B cell (primary cell): ENCODE results near the gene DCAF8L2. TPM values are rescaled to one million over a fixed set of nuclear protein-coding genes. Genes with fewer than 3 reads are reported as not detected.

ENCODE experiments used
- ATAC-seq: fragments of 200-7000 bp; cut with Tn5 transposase; one replicate; pipeline ENCODE4 v1.10.0; 2021; ENCODE audit warnings: low read depth, mild to moderate bottlenecking, moderate number of reproducible peaks, moderate library complexity
- CTCF ChIA-PET: fragments of 350-600 bp; sonication (Branson Sonifier 250); formaldehyde crosslinking; loops from one replicate; lab custom pipeline; 2021; ENCODE audit warnings: antibody characterized with exemption, inconsistent platforms; lab: Charles Lee
- POLR2A ChIA-PET: fragments of 350-600 bp; sonication (Branson Sonifier 250); formaldehyde crosslinking; loops from one replicate; lab custom pipeline; 2021; ENCODE audit warnings: antibody characterized with exemption; lab: Charles Lee
- DNase-seq: peaks from one replicate; pipeline ENCODE4 v3.0.0; 2013
- H2AFZ ChIP-seq: 2 replicates; pipeline ENCODE4 v1.6.1; 2012; ENCODE audit warnings: mild to moderate bottlenecking, low read depth, low read length; ENCODE audit not compliant: insufficient read depth, poor library complexity, severe bottlenecking
- H3K27ac ChIP-seq, 2 donors: 1 replicate in 1 of 2; 2 replicates in 1 of 2; pipeline ENCODE4 v1.5.1; 2012 to 2013; ENCODE audit warnings: low read length in 2 of 2, mild to moderate bottlenecking in 2 of 2, moderate library complexity in 1 of 2
- H3K27me3 ChIP-seq, 4 experiments: fragments of 200-600 bp in 1 of 4; sonication (generic) in 1 of 4; replicated peaks in 1 of 4; 1 replicate in 2 of 4; 2 replicates in 2 of 4; pipeline versions ENCODE4 v1.6.1 to v1.7.0; 2013 to 2016; ENCODE audit warnings: low read length in 3 of 4, mild to moderate bottlenecking in 2 of 4, mixed read lengths in 1 of 4, moderate library complexity in 1 of 4; ENCODE audit not compliant: insufficient read depth in 4 of 4, control insufficient read depth in 3 of 4; ENCODE audit errors: control extremely low read depth in 1 of 4
- H3K36me3 ChIP-seq, 2 experiments: replicated peaks in 1 of 2; 1 replicate in 1 of 2; 2 replicates in 1 of 2; pipeline versions ENCODE4 v1.6.1 to v1.7.1; 2013; ENCODE audit warnings: low read length in 1 of 2; ENCODE audit not compliant: insufficient read depth in 2 of 2, control insufficient read depth in 1 of 2; ENCODE audit errors: control extremely low read depth in 1 of 2, extremely low read depth in 1 of 2
- H3K4me1 ChIP-seq, 2 donors: fragments of 200-600 bp in 1 of 2; sonication (generic) in 1 of 2; 1 replicate in 1 of 2; 2 replicates in 1 of 2; pipeline versions ENCODE4 v1.5.1 to v1.6.1; 2013 to 2017; ENCODE audit warnings: low read length in 2 of 2; ENCODE audit not compliant: control insufficient read depth in 2 of 2, insufficient read depth in 2 of 2
- H3K4me2 ChIP-seq: replicated peaks from 2 replicates; pipeline ENCODE3; 2012; ENCODE audit warnings: mild to moderate bottlenecking, low read depth, low read length; ENCODE audit not compliant: poor library complexity, severe bottlenecking
- H3K4me3 ChIP-seq, 5 experiments: fragments of 200-600 bp in 1 of 5; sonication (generic) in 1 of 5; 1 replicate in 3 of 5; 2 replicates in 2 of 5; pipeline versions ENCODE4 v1.5.1 to v1.7.0; 2011 to 2016; ENCODE audit warnings: low read length in 4 of 5, mild to moderate bottlenecking in 4 of 5, low read depth in 2 of 5, control low read depth in 1 of 5, moderate library complexity in 1 of 5; ENCODE audit not compliant: insufficient read depth in 1 of 5; ENCODE audit errors: control extremely low read depth in 1 of 5, extremely low read depth in 1 of 5
- H3K79me2 ChIP-seq: fragments of 200-600 bp; sonication (generic); one replicate; pipeline ENCODE4 v1.6.0; 2016; ENCODE audit warnings: low read length; ENCODE audit not compliant: control insufficient read depth, insufficient read depth
- H3K9ac ChIP-seq: fragments of 200-600 bp; sonication (generic); 2 replicates; pipeline ENCODE4 v1.6.1; 2017; ENCODE audit warnings: mild to moderate bottlenecking, low read length, moderate library complexity
- H3K9me3 ChIP-seq, 3 donors: one replicate each; pipeline versions ENCODE4 v1.6.1 to v1.7.1; 2013; ENCODE audit warnings: low read length in 2 of 3; ENCODE audit not compliant: control insufficient read depth in 2 of 3, insufficient read depth in 1 of 3; ENCODE audit errors: control extremely low read depth in 1 of 3
- H4K20me1 ChIP-seq: 2 replicates; pipeline ENCODE4 v1.6.0; 2012; ENCODE audit warnings: mild to moderate bottlenecking, low read length; ENCODE audit not compliant: insufficient read depth, control insufficient read depth, poor library complexity, severe bottlenecking
- H3K27ac Mint-ChIP-seq: one replicate; pipeline ENCODE4 v1.8.0; 2021; ENCODE audit warnings: mixed read lengths
- H3K27me3 Mint-ChIP-seq: one replicate; pipeline ENCODE4 v1.8.0; 2021; ENCODE audit warnings: mixed read lengths
- H3K4me1 Mint-ChIP-seq: one replicate; pipeline ENCODE4 v1.8.0; 2021; ENCODE audit warnings: mixed read lengths
- H3K4me3 Mint-ChIP-seq: one replicate; pipeline ENCODE4 v1.8.0; 2021; ENCODE audit warnings: mixed read lengths
- H3K9me3 Mint-ChIP-seq: one replicate; pipeline ENCODE4 v1.8.0; 2022; ENCODE audit warnings: mixed read lengths; ENCODE audit not compliant: insufficient read depth
- CTCF ChIP-seq: fragments of 200-600 bp; IDR thresholded peaks from one replicate; pipeline ENCODE4 v1.8.0; 2022; ENCODE audit warnings: antibody characterized with exemption, mild to moderate bottlenecking
- EZH2 ChIP-seq: IDR thresholded peaks from 2 replicates; pipeline ENCODE4 v1.6.1; 2012; ENCODE audit warnings: borderline replicate concordance, low read depth, mild to moderate bottlenecking, moderate library complexity, low read length; ENCODE audit not compliant: insufficient read depth, poor library complexity, severe bottlenecking
- WGBS: methylation state at CpG from one replicate; pipeline ENCODE4 v1.1.5; 2013; ENCODE audit warnings: missing lambda C conversion rate; ENCODE audit not compliant: insufficient coverage; 5-methylcytosine and 5-hydroxymethylcytosine counted together
- intact Hi-C: fragments of 100-400 bp; cut with micrococcal nuclease; formaldehyde crosslinking; loops from one replicate; pipeline ENCODE4 v1.10.0; 2022
- polyA plus RNA-seq: library from polyadenylated mRNA; depleted of rRNA; stranded (reverse); fragments of >200 nt; gene quantifications from 2 replicates; pipeline ENCODE4 v1.2.3, GENCODE V29; 2012
- total RNA-seq, 2 donors: library from RNA; stranded (reverse); fragments of 120-200 nt in 1 of 2; gene quantifications; 1 replicate in 1 of 2; 2 replicates in 1 of 2; pipeline versions ENCODE4 v1.2.3 to v1.2.4, GENCODE V29; 2013 to 2022

DCAF8L2 gene
- total and polyA plus RNA-seq, 2 donors (not counting 1 experiment from before 2014, with no cell fraction given): not detected

GRCh38 chrX:27767387-27767786 is 177.2 kb downstream of the DCAF8L2 start:
- Histone ChIP-seq H3K4me2 (no peak overlapping the region), H3K27ac (no peak overlapping the region), H4K20me1 (no peaks in the 10 kb centered on the region), H3K79me2 (no peaks in the 10 kb centered on the region), H3K9ac (no peak overlapping the region), H3K27me3 (no peaks in the 10 kb centered on the region), H3K4me3 (no peak overlapping the region), H2AFZ (no peak overlapping the region), H3K36me3 (no peaks in the 10 kb centered on the region), H3K9me3 (peaks cover 0 to 2% (median 0%) of the 10 kb centered on the region in 3 donors), H3K4me1 (no peaks in the 10 kb centered on the region)
- no peak overlapping the region for H3K27ac Mint-ChIP-seq
- POLR2A ChIA-PET: no interaction called here
- intact Hi-C loops: no loop called here
- H3K4me3 Mint-ChIP-seq: no peak overlapping the region
- ATAC-seq (no peak), DNase-seq (no peak)
- no peaks in the 10 kb centered on the region for H3K27me3 Mint-ChIP-seq
- H3K9me3 Mint-ChIP-seq: peaks cover 7% of the 10 kb centered on the region
- no peak for TF ChIP-seq CTCF
- no peaks in the 10 kb centered on the region for H3K4me1 Mint-ChIP-seq
- CTCF ChIA-PET: no interaction called here

- H4K20me1 ChIP-seq: no peaks in the 10 kb centered on the region
- DNase-seq: no peak
- no peaks in the 10 kb centered on the region for H3K79me2 ChIP-seq
- H2AFZ ChIP-seq: no peak overlapping the region
- POLR2A ChIA-PET: no interaction called here
- no peak for ATAC-seq
- no peak overlapping the region for H3K27ac ChIP-seq
- TF ChIP-seq CTCF (no peak), EZH2 (no peak)
- Mint-ChIP-seq H3K27me3 (no peaks in the 10 kb centered on the region), H3K27ac (no peak overlapping the region), H3K4me3 (no peak overlapping the region), H3K4me1 (no peaks in the 10 kb centered on the region), H3K9me3 (peaks cover 3% of the 10 kb centered on the region)
- CTCF ChIA-PET: no interaction called here
- no peaks in the 10 kb centered on the region for H3K36me3 ChIP-seq
- H3K9ac ChIP-seq: no peak overlapping the region
- no peaks in the 10 kb centered on the region for H3K27me3 ChIP-seq
- no peak overlapping the region for H3K4me3 ChIP-seq
- H3K4me2 ChIP-seq: no peak overlapping the region
- no peaks in the 10 kb centered on the region for H3K4me1 ChIP-seq
- intact Hi-C loops: no loop called here
- no peaks in the 10 kb centered on the region for H3K9me3 ChIP-seq
- no CpG with 5 or more reads among the region's 2 CpGs for WGBS
These were observed 185.8 kb downstream of the DCAF8L2 start for GRCh38 chrX:27775984-27776383.
